Measurements from ENCODE around the gene PHYHD1. TPM values are rescaled to one million over a fixed set of nuclear protein-coding genes. Genes with fewer than 3 reads are reported as not detected.
"Not testable (repeated sequence)": the region's sequence is repeated elsewhere in the genome, so short reads cannot be mapped to it uniquely, and the experiment has no call there.

Gene PHYHD1
- total RNA-seq, 1 experiment from 2014 or later: 18.0 TPM

DNA sequence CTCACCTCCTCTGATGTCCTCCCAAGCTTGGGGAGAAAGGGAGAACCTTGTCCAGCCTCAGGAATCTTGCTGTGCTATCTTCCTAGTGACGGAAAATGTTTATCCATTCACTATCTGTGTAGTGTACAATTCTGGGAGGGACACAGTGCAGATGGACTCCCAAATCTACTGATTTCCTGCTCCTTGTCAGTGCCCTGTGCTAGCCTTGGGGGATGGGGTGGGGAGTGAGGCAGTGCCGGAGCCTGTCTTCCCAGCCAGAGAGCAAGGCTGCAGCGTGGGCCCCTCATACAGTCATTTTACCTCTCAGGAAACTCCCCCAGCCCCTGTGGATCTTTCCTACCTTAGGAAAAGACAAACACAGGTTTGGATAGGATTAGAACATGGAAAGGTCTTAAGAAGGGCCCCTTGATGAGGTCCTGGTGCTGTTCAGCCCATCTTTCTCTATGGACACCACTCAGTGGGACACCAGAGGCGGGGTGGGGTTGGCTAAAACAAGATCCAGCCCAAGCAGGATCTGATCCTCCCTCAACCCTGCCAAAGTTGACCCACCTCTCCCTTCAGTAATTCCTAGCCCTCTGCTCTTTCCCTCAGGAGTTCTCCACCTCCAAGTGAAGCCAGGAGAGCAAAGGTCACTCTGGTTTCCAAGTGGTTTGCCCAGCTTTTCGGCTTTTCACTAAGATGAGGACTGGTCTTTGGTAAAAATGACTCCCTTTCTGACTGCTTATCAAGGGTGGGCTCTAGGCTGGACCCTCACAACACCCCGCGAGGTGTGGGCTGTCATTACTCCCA, 23.2 kb downstream of the PHYHD1 start:
- H3K27ac Mint-ChIP-seq: peak overlapping the region in 1 of 3 experiments; percentile 39; a peak in 3 of 7 replicates
- H2BK12ac ChIP-seq (ENCODE audit: insufficient read length, low read depth, low read length): no peak overlapping the region
- H3K27ac ChIP-seq (ENCODE audit: insufficient read length, low read depth, low read length): no peak overlapping the region

GRCh38 chr9:128944966-128945365, 24.2 kb downstream of the PHYHD1 start:
- not testable (repeated sequence) for H4K8ac ChIP-seq (replicated peaks; ENCODE audit: insufficient read length, low read depth, low read length); H3K4me3 Mint-ChIP-seq; H2BK12ac ChIP-seq (ENCODE audit: insufficient read length, low read depth, low read length); H3T11ph ChIP-seq (ENCODE audit: low read length); H3K27ac ChIP-seq (ENCODE audit: insufficient read length, low read depth, low read length); DNase-seq; H3K27me3 Mint-ChIP-seq (ENCODE audit: low read depth); H3K79me2 ChIP-seq (ENCODE audit: insufficient read depth, low read length); H2BK120ac ChIP-seq (ENCODE audit: low read depth, low read length, poor library complexity, severe bottlenecking); H3K4me2 ChIP-seq (ENCODE audit: insufficient read depth, insufficient read length, low read length); H4K5ac ChIP-seq (ENCODE audit: insufficient read length, low read depth, low read length); H3K18ac ChIP-seq (ENCODE audit: insufficient read length, low read depth, low read length); H3K14ac ChIP-seq (ENCODE audit: insufficient read depth, low read length); H3K23ac ChIP-seq (ENCODE audit: insufficient read length, low read depth, low read length); H2BK5ac ChIP-seq (ENCODE audit: insufficient read length, low read length); H3K4ac ChIP-seq (ENCODE audit: low read depth, low read length); H3K9me3 Mint-ChIP-seq; H3K27ac Mint-ChIP-seq; H2BK15ac ChIP-seq (ENCODE audit: low read depth, low read length); H4K91ac ChIP-seq (ENCODE audit: insufficient read length, low read depth, low read length); H3K79me1 ChIP-seq (ENCODE audit: insufficient read depth, low read depth, low read length, poor library complexity, severe bottlenecking); H4K20me1 ChIP-seq (ENCODE audit: control insufficient read depth, insufficient read depth, insufficient read length); H3K9me3 ChIP-seq (ENCODE audit: control insufficient read depth, low read depth, low read length); H3K27me3 ChIP-seq (ENCODE audit: insufficient read depth, low read length); H2AFZ ChIP-seq (ENCODE audit: low read length); H2AK5ac ChIP-seq (ENCODE audit: insufficient read length, low read length); H2BK20ac ChIP-seq (ENCODE audit: low read depth, low read length, poor library complexity, severe bottlenecking); H3K9ac ChIP-seq (ENCODE audit: extremely low read depth, insufficient read length, low read length); H3K56ac ChIP-seq (ENCODE audit: insufficient read length, low read depth, low read length); H3K4me1 ChIP-seq (ENCODE audit: insufficient read depth, low read length)
- Mint-ChIP-seq H3K36me3 (ENCODE audit: insufficient read depth in 1 of 3, low read depth in 3 of 3) (peaks cover 11 to 19% (median 12%) of the 10 kb centered on the region in 3 experiments), H3K4me1 (peaks cover 11 to 17% of the 10 kb centered on the region in 2 experiments)
- peaks cover 12% of the 10 kb centered on the region for H3K23me2 ChIP-seq (ENCODE audit: insufficient read length, low read depth, low read length, poor library complexity, severe bottlenecking)
- no CpG with 5 or more reads among the region's 7 CpGs for WGBS (ENCODE audit: extremely low coverage, insufficient read length, low lambda C conversion rate)

More for the DNA sequence above, 23.2 kb downstream of the PHYHD1 start:
- no peak for TF ChIP-seq CTCF (conservative IDR thresholded peaks at IDR 0.05)
- Histone ChIP-seq H3K18ac (ENCODE audit: insufficient read length, low read depth, low read length) (no peak overlapping the region), H4K8ac (replicated peaks; ENCODE audit: insufficient read length, low read depth, low read length) (no peak overlapping the region), H3K4me1 (ENCODE audit: insufficient read depth, low read length) (peaks cover 4% of the 10 kb centered on the region; the same call in 1 of the 2 replicates), H3K14ac (ENCODE audit: insufficient read depth, low read length) (no peak overlapping the region), H3K9ac (ENCODE audit: extremely low read depth, insufficient read length, low read length) (no peak overlapping the region), H2BK15ac (ENCODE audit: low read depth, low read length) (no peak overlapping the region), H3K23me2 (ENCODE audit: insufficient read length, low read depth, low read length, poor library complexity, severe bottlenecking) (peaks cover 12% of the 10 kb centered on the region), H3K4ac (ENCODE audit: low read depth, low read length) (no peak overlapping the region), H3K27me3 (ENCODE audit: insufficient read depth, low read length) (no peaks in the 10 kb centered on the region), H4K5ac (ENCODE audit: insufficient read length, low read depth, low read length) (no peak overlapping the region), H2BK120ac (ENCODE audit: low read depth, low read length, poor library complexity, severe bottlenecking) (no peak overlapping the region), H3K23ac (ENCODE audit: insufficient read length, low read depth, low read length) (no peak overlapping the region), H2AFZ (ENCODE audit: low read length) (no peak overlapping the region), H3K79me1 (ENCODE audit: insufficient read depth, low read depth, low read length, poor library complexity, severe bottlenecking) (no peaks in the 10 kb centered on the region), H2AK5ac (ENCODE audit: insufficient read length, low read length) (no peak overlapping the region), H3K9me3 (ENCODE audit: control insufficient read depth, low read depth, low read length) (no peaks in the 10 kb centered on the region), H3T11ph (ENCODE audit: low read length) (no peak overlapping the region), H3K4me2 (ENCODE audit: insufficient read depth, insufficient read length, low read length) (no peak overlapping the region), H3K79me2 (ENCODE audit: insufficient read depth, low read length) (no peaks in the 10 kb centered on the region; the same call in 1 of the 2 replicates), H4K20me1 (ENCODE audit: control insufficient read depth, insufficient read depth, insufficient read length) (peaks cover 4% of the 10 kb centered on the region), H2BK5ac (ENCODE audit: insufficient read length, low read length) (no peak overlapping the region), H3K56ac (ENCODE audit: insufficient read length, low read depth, low read length) (no peak overlapping the region), H2BK20ac (ENCODE audit: low read depth, low read length, poor library complexity, severe bottlenecking) (no peak overlapping the region), H4K91ac (ENCODE audit: insufficient read length, low read depth, low read length) (no peak overlapping the region)
- Mint-ChIP-seq H3K4me1 (peaks cover 11 to 17% of the 10 kb centered on the region in 2 experiments), H3K4me3 (no peak overlapping the region), H3K36me3 (ENCODE audit: insufficient read depth in 1 of 3, low read depth in 3 of 3) (peaks cover 11 to 15% (median 12%) of the 10 kb centered on the region in 3 experiments), H3K9me3 (no peaks in the 10 kb centered on the region), H3K27me3 (ENCODE audit: low read depth) (peaks cover 2% of the 10 kb centered on the region; the same call in 1 of the 2 replicates)
- no peak for DNase-seq
- WGBS (ENCODE audit: extremely low coverage, insufficient read length, low lambda C conversion rate): no CpG with 5 or more reads among the region's 7 CpGs
